Activated CD4-positive, alpha-beta T cell treated with anti-CD3 and anti-CD28 coated beads, Interleukin-2, amount 50 U/mL, for 4 hours (primary cell): ENCODE data around the gene ZFP3.
"Not testable (repeated sequence)": the region's sequence is repeated elsewhere in the genome, so short reads cannot be mapped to it uniquely, and the experiment has no call there.

ENCODE experiments used
- DNase-seq, 2 experiments: peaks; one replicate each; pipeline ENCODE4 v3.0.0-alpha.2; 2020

ZFP3 gene

GRCh38 chr17:5126719-5127488 is 48.6 kb downstream of the ZFP3 start:
- DNase-seq: no peak

- no peak for DNase-seq
Observed at GRCh38 chr17:5127910-5128309, 49.6 kb downstream of the ZFP3 start.

DNA sequence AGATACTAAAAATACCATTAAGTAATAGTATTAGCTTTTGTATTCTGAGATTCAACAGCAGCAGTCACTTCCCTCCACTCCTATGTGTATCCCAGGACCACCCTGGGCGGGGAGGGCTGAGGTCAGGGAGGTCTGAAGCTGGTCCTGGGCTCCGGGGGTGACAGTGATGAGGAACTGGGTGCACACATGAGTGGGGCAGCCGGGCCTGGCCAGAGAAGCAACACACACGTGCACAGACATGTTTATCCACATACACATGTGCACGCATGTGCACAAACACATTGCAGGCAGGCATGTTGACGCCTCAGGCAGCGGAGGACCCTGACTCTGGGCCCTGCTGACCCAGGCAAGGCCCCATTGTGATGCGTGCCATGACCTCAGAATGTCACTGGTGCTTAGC is 50.1 kb downstream of the ZFP3 start:
- not testable (repeated sequence) for DNase-seq

DNA sequence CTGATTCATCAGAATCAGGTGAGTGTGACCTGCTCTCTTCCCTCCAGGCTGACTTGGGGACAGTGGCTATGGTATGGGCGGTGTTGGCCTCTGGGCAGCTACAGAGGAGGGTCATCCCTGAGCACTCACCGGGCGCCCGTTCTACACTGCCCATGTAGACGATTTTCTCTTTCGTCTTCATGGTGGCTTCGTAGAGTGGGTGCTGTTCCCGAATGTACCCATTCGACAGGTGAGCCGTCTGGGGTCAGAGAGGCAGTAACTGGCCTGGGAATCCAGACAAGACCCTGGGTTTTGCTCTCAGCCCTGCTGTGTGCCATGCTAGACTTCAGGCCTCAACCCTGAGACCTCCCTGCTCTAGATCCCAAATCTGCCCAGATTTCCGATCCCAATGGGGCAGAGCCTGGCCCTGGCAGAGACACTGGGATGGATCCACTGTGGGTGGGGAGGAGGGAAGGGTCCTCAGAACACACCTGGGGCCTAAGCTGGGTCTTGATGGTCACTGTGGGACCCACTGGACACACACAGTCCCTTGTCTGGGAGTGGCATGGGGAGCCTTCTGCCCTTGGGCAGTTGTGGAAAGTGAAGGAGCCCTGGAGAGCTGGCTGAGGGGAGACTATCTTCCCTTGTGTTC is 50.8 kb downstream of the ZFP3 start:
- DNase-seq: no peak

GRCh38 chr17:5129770-5130169 is 51.5 kb downstream of the ZFP3 start:
- not testable (repeated sequence) for DNase-seq

GRCh38 chr17:5130261-5130660 is 52.0 kb downstream of the ZFP3 start:
- not testable (repeated sequence) for DNase-seq

DNA sequence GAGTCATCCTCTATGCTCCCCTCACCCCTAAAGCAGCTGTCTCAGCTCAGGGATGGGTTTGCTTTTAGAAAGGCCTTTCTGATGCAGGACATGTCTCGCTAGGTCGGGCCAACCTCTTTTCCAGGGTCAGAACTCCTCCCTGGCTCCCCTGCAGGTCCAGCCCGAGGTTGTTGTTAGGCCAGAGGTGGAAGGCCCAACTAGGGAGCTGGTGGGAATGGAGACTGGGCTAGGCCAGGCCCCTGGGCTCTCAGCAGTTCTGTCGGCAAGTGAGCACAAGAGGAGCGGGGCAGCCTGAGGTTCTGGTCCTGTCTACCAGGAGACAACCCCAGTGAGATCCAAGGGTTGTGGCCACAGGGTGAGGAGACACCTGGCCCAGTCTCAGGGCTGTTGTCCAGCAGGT is 52.4 kb downstream of the ZFP3 start:
- not testable (repeated sequence) for DNase-seq

GRCh38 chr17:5131146-5131715 is 53.0 kb downstream of the ZFP3 start:
- no peak for DNase-seq

GRCh38 chr17:5131799-5132502 is 53.7 kb downstream of the ZFP3 start:
- not testable (repeated sequence) for DNase-seq

GRCh38 chr17:5132503-5133225 is 54.4 kb downstream of the ZFP3 start:
- not testable (repeated sequence) for DNase-seq

GRCh38 chr17:5133311-5133710 is 55.0 kb downstream of the ZFP3 start:
- DNase-seq: no peak

GRCh38 chr17:5133961-5134360 is 55.7 kb downstream of the ZFP3 start:
- not testable (repeated sequence) for DNase-seq

DNA sequence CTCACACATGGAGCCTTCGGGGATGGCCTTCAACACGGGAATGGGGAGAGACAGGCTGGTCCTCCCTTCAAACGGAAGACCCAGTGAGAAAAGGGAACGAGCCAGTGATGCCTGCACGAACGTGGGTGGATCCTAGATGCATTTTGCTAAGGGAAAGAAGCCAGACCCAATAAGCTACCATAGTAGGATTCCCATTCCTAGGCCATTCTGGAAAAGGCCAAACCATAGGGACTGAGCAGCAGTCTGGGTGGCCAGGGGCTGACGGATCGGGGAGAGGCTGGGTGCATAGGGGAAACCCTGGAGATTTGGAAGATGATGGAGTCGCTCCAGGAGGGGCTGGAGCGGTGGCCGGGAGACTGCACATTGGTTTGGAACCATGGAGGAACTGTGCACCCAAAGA is 56.3 kb downstream of the ZFP3 start:
- not testable (repeated sequence) for DNase-seq

- not testable (repeated sequence) for DNase-seq
Observed at GRCh38 chr17:5135131-5135712, 57.0 kb downstream of the ZFP3 start.

DNA sequence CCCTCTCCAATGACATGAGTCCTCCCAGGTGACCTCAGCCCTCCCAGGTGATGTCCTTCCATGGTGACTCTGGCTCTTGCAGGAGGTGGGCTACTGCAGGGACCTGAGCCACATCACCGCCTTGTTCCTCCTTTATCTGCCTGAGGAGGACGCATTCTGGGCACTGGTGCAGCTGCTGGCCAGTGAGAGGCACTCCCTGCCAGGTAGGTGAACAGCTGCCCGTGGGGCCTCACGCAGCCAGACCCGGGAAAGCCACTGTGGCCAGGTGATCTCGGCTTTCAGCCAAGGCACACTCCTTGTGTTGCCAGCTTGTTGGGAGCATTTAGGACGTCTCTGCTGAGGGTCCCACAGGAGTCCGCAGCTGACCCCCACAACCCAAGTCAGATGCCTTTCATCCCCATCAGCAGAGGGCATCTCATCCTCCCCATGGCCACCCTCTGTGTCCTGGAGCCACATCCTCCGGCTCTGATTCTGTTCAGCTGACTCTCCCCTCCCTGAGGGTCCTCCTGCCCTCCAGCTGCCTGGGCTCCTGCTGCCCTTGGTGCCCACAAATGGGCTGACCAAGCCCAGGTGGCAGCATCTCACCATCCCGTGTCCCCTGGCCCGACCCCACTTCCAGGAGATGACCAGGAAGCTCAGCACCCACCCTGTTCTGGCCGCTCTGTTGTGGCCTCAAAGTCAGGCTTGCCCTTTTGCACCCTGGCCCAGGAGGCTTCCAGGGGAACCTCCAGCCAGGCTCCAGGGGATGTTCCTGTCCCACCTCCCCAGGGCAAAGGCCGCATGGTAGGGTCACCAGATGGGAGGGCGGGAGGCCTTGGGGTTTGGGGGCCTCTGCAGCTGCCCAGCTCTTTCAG is 57.7 kb downstream of the ZFP3 start:
- DNase-seq: no peak

DNA sequence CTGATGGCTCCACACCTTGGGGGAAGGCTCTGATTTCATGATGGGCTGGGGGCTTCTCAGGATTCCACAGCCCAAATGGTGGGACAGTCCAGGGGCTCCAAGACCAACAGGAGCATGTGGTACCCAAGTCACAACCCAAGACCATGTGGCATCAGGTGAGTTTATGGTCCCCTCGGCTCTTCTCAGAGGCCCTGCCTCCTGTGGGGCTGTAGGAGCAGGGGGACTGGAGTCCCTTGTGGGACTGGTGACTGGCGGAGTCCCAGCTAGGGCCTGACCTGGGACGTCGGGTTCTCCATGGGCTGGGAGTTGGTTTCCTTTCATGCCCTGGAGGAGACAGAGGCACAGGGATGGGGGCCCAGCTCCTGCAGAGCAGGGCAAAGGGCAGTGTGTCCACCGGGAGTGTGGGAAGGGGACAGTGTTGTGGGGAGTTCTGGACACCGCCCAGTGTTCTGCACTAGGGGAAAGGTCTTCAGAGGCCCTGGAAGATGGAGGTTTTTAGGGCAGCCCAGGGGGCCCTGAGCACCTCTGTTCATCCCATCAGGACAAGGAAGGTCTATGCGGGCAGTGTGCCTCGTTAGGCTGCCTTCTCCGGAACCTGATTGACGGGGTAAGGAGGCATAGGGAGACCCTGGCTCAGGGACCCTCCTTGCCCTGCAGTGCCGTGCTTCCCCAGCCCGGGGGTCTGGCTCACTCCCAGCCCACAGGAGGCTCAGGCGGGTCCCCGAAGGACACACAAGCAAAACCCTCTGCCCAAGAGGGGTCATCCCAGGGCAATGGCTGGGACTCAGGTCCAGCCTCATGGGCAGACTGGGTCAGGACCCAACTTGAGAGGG is 58.5 kb downstream of the ZFP3 start:
- DNase-seq: not testable (repeated sequence)

DNA sequence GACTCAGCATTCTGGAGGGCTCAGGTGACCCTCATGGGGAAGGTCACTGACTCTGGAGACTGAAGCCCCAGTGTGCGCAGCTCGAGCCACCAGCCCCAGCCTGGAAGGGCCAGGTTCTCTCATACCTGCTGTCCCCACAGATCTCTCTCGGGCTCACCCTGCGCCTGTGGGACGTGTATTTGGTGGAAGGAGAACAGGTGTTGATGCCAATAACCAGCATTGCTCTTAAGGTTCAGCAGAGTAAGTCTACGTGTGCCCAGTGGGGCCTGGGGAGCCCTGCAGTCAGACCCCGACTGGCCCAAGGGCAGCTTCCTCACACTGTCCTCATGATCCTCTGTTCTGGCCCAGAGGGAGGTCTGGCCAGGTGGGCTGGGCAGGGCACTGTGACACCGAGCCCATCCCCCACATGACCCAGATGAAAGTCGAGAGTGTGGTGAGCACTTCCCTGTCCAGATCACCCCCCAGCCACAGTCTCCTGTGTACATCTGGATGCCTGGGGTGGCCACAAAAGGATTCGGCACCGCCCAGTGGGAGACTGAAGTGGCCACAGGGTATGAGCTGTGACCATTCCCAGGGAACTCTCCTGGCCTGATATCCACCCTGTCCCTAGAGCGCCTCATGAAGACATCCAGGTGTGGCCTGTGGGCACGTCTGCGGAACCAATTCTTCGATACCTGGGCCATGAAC is 59.4 kb downstream of the ZFP3 start:
- DNase-seq: not testable (repeated sequence)

- not testable (repeated sequence) for DNase-seq
Observed at GRCh38 chr17:5138198-5138544, 59.9 kb downstream of the ZFP3 start.

- no peak for DNase-seq
Observed at GRCh38 chr17:5138616-5139457, 60.6 kb downstream of the ZFP3 start.
